ENCODE data around the gene CTSS.

Gene CTSS

DNA sequence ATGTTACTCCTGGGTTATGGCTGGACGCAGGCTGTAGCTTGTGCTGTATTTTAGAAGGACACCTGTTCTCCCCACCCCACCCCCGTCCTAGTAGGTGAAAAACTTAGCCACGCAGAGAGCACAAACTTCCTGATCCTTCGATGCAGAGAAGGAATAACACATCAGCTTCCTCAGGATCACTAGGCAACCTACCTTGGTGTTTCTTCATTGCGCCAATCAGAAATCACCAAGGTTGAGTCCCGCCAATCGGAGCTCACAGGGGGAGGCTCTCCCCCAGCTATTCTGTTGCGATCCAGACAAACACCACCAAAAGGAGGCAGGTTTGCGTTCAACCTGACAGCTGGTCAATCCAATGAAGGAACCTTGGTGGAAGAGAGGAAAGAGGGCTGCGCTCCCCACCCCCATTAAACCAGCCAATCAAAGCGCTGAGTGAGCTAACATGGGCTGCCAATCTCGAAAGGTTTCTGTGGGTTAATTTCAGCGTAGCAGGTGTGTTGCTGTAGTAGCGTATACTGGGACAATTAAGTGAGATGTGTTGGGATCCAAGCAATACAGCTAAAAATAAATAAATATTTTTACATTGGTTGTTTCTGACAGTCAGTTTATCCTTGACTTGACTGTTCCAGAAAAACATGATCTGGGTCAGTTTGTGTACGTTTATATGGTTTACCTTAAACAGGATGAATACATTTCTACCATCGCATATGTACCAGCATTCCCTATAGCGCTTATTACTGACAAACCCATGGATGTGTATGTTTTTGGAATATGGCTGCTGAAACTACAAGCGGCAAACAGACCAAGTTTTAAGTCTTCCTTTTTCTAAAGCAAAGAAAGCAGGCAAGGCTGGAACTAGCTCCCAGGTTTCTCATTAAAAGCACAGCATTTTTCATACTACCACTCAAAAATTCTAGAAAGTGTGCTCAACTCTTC lies 68.3 kb downstream of the CTSS start, which contains the start of gene GOLPH3L:
GOLPH3L (minus strand) TSS at position 160 of the 933 bp plus-strand sequence. CDS start 2,316 bp downstream, outside the sequence.
- TF ChIP-seq, protein P1, sequence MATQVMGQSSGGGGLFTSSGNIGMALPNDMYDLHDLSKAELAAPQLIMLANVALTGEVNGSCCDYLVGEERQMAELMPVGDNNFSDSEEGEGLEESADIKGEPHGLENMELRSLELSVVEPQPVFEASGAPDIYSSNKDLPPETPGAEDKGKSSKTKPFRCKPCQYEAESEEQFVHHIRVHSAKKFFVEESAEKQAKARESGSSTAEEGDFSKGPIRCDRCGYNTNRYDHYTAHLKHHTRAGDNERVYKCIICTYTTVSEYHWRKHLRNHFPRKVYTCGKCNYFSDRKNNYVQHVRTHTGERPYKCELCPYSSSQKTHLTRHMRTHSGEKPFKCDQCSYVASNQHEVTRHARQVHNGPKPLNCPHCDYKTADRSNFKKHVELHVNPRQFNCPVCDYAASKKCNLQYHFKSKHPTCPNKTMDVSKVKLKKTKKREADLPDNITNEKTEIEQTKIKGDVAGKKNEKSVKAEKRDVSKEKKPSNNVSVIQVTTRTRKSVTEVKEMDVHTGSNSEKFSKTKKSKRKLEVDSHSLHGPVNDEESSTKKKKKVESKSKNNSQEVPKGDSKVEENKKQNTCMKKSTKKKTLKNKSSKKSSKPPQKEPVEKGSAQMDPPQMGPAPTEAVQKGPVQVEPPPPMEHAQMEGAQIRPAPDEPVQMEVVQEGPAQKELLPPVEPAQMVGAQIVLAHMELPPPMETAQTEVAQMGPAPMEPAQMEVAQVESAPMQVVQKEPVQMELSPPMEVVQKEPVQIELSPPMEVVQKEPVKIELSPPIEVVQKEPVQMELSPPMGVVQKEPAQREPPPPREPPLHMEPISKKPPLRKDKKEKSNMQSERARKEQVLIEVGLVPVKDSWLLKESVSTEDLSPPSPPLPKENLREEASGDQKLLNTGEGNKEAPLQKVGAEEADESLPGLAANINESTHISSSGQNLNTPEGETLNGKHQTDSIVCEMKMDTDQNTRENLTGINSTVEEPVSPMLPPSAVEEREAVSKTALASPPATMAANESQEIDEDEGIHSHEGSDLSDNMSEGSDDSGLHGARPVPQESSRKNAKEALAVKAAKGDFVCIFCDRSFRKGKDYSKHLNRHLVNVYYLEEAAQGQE (IDR thresholded peaks at IDR 0.05; ENCODE audit: insufficient read depth in 1 of 2, low read depth in 2 of 2, low read length in 2 of 2), result 0 out of 4 replicates have a peak, but pooled peaks of 1 of the 2 experiments have one; percentile 7
- TF ChIP-seq FOXP2 (optimal IDR thresholded peaks at IDR 0.05; ENCODE audit: borderline replicate concordance, extremely low read depth, extremely low read length, insufficient read depth) (peak; percentile 15), POLR2AphosphoS5 (IDR thresholded peaks at IDR 0.05; ENCODE audit: low read depth, low read length) (peak; percentile 83), SIN3A (IDR thresholded peaks at IDR 0.05; ENCODE audit: borderline replicate concordance, insufficient read depth, low read length) (peak; percentile 15; the same call in 1 of the 2 replicates), TAF1 (IDR thresholded peaks at IDR 0.05; ENCODE audit: borderline replicate concordance, insufficient read depth, low read length) (peak; percentile 77; the same call in 1 of the 2 replicates)

DNA sequence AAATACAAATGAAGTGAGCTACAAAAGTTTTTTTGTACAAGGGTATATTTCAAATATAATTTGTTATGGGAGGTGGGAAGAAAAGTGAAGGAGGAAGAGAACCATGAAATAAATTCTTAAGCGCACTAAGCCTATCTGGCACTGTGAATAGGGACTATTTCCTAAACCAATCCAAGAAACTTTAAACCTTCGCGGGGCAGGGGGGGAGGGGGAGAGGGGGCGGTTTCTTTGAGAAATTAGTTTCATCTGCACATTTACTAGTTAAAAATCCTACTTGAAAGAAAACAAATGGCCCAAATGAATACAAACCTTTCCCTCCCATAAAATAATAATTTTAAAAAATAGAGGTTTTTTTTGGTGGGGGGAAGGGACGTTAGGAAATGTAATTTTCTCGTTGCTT lies 69.0 kb downstream of the CTSS start:
- no peak for TF ChIP-seq SIN3A (IDR thresholded peaks at IDR 0.05; ENCODE audit: borderline replicate concordance, insufficient read depth, low read length)
- TF ChIP-seq, protein P1 (IDR thresholded peaks at IDR 0.05; ENCODE audit: insufficient read depth in 1 of 2, low read depth in 2 of 2, low read length in 2 of 2), result no peak
- TF ChIP-seq FOXP2 (optimal IDR thresholded peaks at IDR 0.05; ENCODE audit: borderline replicate concordance, extremely low read depth, extremely low read length, insufficient read depth), result no peak
- TF ChIP-seq TAF1 (IDR thresholded peaks at IDR 0.05; ENCODE audit: borderline replicate concordance, insufficient read depth, low read length), result no peak
- TF ChIP-seq POLR2AphosphoS5 (IDR thresholded peaks at IDR 0.05; ENCODE audit: low read depth, low read length), result no peak

DNA sequence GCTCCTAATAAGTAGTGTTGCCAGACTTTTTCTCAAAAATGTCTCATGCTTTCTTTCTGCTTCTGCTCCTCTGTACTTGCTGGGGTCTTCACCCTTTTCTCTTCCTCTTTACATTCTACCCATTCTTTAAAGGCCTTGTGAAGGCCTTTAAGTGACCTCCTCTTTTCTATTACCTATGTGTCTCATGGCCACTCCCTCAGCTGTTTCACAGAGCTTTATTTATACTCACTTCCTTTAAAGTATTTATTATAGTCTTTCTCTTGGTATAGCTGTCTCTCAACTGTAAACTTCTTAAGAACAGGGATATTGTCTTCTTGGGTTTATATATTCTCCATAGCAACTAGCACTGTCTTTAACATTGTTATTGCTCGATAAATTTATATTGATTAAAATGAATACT lies 69.4 kb downstream of the CTSS start:
- TF ChIP-seq, protein P1 (IDR thresholded peaks at IDR 0.05; ENCODE audit: insufficient read depth in 1 of 2, low read depth in 2 of 2, low read length in 2 of 2), result no peak
- TF ChIP-seq TAF1 (IDR thresholded peaks at IDR 0.05; ENCODE audit: borderline replicate concordance, insufficient read depth, low read length), result no peak
- no peak for TF ChIP-seq POLR2AphosphoS5 (IDR thresholded peaks at IDR 0.05; ENCODE audit: low read depth, low read length)
- no peak for TF ChIP-seq FOXP2 (optimal IDR thresholded peaks at IDR 0.05; ENCODE audit: borderline replicate concordance, extremely low read depth, extremely low read length, insufficient read depth)
- no peak for TF ChIP-seq SIN3A (IDR thresholded peaks at IDR 0.05; ENCODE audit: borderline replicate concordance, insufficient read depth, low read length)

DNA sequence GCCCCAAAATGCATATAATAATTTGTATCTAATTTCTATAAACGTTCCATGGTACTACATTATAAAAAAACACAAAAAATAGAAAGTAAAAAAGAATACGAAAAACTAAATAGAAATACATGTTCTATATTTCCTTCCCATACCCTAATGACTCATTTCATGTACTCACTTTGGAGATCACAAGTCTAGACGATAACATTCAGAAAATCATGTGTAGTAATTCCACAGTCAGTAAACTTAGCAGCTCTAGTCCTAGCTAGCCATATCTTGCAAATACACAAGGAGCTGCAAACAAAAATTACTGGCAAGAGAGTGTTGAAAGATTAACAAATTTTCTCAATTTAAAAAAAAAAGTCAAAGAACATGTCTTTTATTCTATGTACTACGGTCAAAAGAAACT lies 70.0 kb downstream of the CTSS start:
- no peak for TF ChIP-seq SIN3A (IDR thresholded peaks at IDR 0.05; ENCODE audit: borderline replicate concordance, insufficient read depth, low read length)
- TF ChIP-seq, protein P1 (IDR thresholded peaks at IDR 0.05; ENCODE audit: insufficient read depth in 1 of 2, low read depth in 2 of 2, low read length in 2 of 2), result no peak
- TF ChIP-seq TAF1 (IDR thresholded peaks at IDR 0.05; ENCODE audit: borderline replicate concordance, insufficient read depth, low read length), result no peak
- no peak for TF ChIP-seq POLR2AphosphoS5 (IDR thresholded peaks at IDR 0.05; ENCODE audit: low read depth, low read length)
- no peak for TF ChIP-seq FOXP2 (optimal IDR thresholded peaks at IDR 0.05; ENCODE audit: borderline replicate concordance, extremely low read depth, extremely low read length, insufficient read depth)

Data from PFSK-1 (cell line).